Amniotic epithelial cell (primary cell): Measurements from ENCODE around the gene NUBPL.
"Not testable (repeated sequence)": the region's sequence is repeated elsewhere in the genome, so short reads cannot be mapped to it uniquely, and the experiment has no call there.

Experiments used
- DNase-seq: peaks from one replicate; pipeline ENCODE4 v3.0.0-alpha.2; 2010; ENCODE audit warnings: low read depth

Gene NUBPL

GRCh38 chr14:31578792-31579501 is 17.7 kb downstream of the NUBPL start:
- DNase-seq = no peak

- DNase-seq = no peak
Observed at GRCh38 chr14:31580234-31580633, 19.0 kb downstream of the NUBPL start.

- DNase-seq = peak; percentile 25
Observed at GRCh38 chr14:31582286-31582691, 21.1 kb downstream of the NUBPL start.

GRCh38 chr14:31582836-31583452 is 21.7 kb downstream of the NUBPL start:
- peak; percentile 46 for DNase-seq

GRCh38 chr14:31590206-31590605 is 29.0 kb downstream of the NUBPL start:
- DNase-seq = no peak

- DNase-seq = no peak
Observed at GRCh38 chr14:31592122-31592521, 30.9 kb downstream of the NUBPL start.

- no peak for DNase-seq
Observed at GRCh38 chr14:31592631-31593030, 31.4 kb downstream of the NUBPL start.

GRCh38 chr14:31596342-31597095 is 35.3 kb downstream of the NUBPL start:
- peak; percentile 10 for DNase-seq

- no peak for DNase-seq
Observed at GRCh38 chr14:31605702-31606101, 44.5 kb downstream of the NUBPL start.

- no peak for DNase-seq
Observed at GRCh38 chr14:31611778-31612433, 50.7 kb downstream of the NUBPL start.

- no peak for DNase-seq
Observed at GRCh38 chr14:31613188-31613587, 52.0 kb downstream of the NUBPL start.

GRCh38 chr14:31618884-31619283 is 57.7 kb downstream of the NUBPL start:
- DNase-seq = not testable (repeated sequence)

- no peak for DNase-seq
Observed at GRCh38 chr14:31619440-31619839, 58.2 kb downstream of the NUBPL start.

- DNase-seq = not testable (repeated sequence)
Observed at GRCh38 chr14:31620898-31621297, 59.7 kb downstream of the NUBPL start.

- DNase-seq = no peak
Observed at GRCh38 chr14:31622060-31622459, 60.9 kb downstream of the NUBPL start.

- DNase-seq = not testable (repeated sequence)
Observed at GRCh38 chr14:31652900-31653299, 91.7 kb downstream of the NUBPL start.

- no peak for DNase-seq
Observed at GRCh38 chr14:31657917-31658316, 96.7 kb downstream of the NUBPL start.

- DNase-seq = no peak
Observed at GRCh38 chr14:31659278-31659677, 98.1 kb downstream of the NUBPL start.

GRCh38 chr14:31660191-31660590 is 99.0 kb downstream of the NUBPL start:
- no peak for DNase-seq

- DNase-seq = no peak
Observed at GRCh38 chr14:31660728-31661127, 99.5 kb downstream of the NUBPL start.

- no peak for DNase-seq
Observed at GRCh38 chr14:31668348-31668747, 107.1 kb downstream of the NUBPL start.

- DNase-seq = no peak
Observed at GRCh38 chr14:31672709-31673108, 111.5 kb downstream of the NUBPL start.

- no peak for DNase-seq
Observed at GRCh38 chr14:31677052-31677451, 115.8 kb downstream of the NUBPL start.
